Activated CD8-positive, alpha-beta T cell treated with anti-CD3 and anti-CD28 coated beads, Interleukin-2, amount 10 ng/mL, durations not matched to agents 7 days and 5 days (primary cell): ENCODE measurements around the gene EMSY. TPM values are rescaled to one million over a fixed set of nuclear protein-coding genes. Genes with fewer than 3 reads are reported as not detected.

Experiments
- ATAC-seq: fragments of 150-1000 bp; cut with Tn5 transposase; one replicate; pipeline ENCODE4 v1.10.0; 2021; ENCODE audit warnings: moderate library complexity
- CTCF ChIA-PET: fragments of 350-600 bp; sonication (Branson Sonifier 250); formaldehyde crosslinking; loops from one replicate; lab custom pipeline; 2021; ENCODE audit warnings: antibody characterized with exemption; lab: Charles Lee
- POLR2A ChIA-PET: fragments of 350-600 bp; sonication (Branson Sonifier 250); formaldehyde crosslinking; loops from one replicate; lab custom pipeline; 2021; ENCODE audit warnings: antibody characterized with exemption; lab: Charles Lee
- DNase-seq: peaks from one replicate; pipeline ENCODE4 v3.0.0-alpha.2; 2020
- H3K27ac Mint-ChIP-seq: one replicate; pipeline ENCODE4 v1.8.0; 2021; ENCODE audit warnings: mild to moderate bottlenecking, mixed read lengths
- H3K27me3 Mint-ChIP-seq: one replicate; pipeline ENCODE4 v1.8.0; 2021; ENCODE audit warnings: low read depth, mixed read lengths
- H3K36me3 Mint-ChIP-seq: one replicate; pipeline ENCODE4 v1.8.0; 2021; ENCODE audit warnings: low read depth, mixed read lengths
- H3K4me1 Mint-ChIP-seq: one replicate; pipeline ENCODE4 v1.8.0; 2021; ENCODE audit warnings: low read depth, mixed read lengths
- H3K4me3 Mint-ChIP-seq: one replicate; pipeline ENCODE4 v1.8.0; 2021; ENCODE audit warnings: mild to moderate bottlenecking, mixed read lengths
- H3K9me3 Mint-ChIP-seq: one replicate; pipeline ENCODE4 v1.8.0; 2022; ENCODE audit warnings: mixed read lengths; ENCODE audit not compliant: insufficient read depth
- total RNA-seq, 2 experiments: library from RNA; stranded (reverse); gene quantifications; one replicate each; pipeline ENCODE4 v1.2.3, GENCODE V29; 2021

EMSY gene
- total RNA-seq, 2 experiments from 2014 or later: 30.1 to 32.2 TPM

GRCh38 chr11:76601724-76602123 is 156.9 kb downstream of the EMSY start:
- no peak overlapping the region for H3K27ac Mint-ChIP-seq
- no peaks in the 10 kb centered on the region for H3K9me3 Mint-ChIP-seq
- ChIA-PET CTCF (no interaction called here), POLR2A (no interaction called here)
- no peak overlapping the region for H3K4me3 Mint-ChIP-seq
- peaks cover 30% of the 10 kb centered on the region for H3K4me1 Mint-ChIP-seq
- H3K36me3 Mint-ChIP-seq: no peaks in the 10 kb centered on the region
- H3K27me3 Mint-ChIP-seq: no peaks in the 10 kb centered on the region
- DNase-seq: no peak
- ATAC-seq: no peak

- Mint-ChIP-seq H3K4me1 (peaks cover 24% of the 10 kb centered on the region), H3K36me3 (no peaks in the 10 kb centered on the region), H3K9me3 (no peaks in the 10 kb centered on the region), H3K27ac (no peak overlapping the region), H3K27me3 (no peaks in the 10 kb centered on the region), H3K4me3 (no peak overlapping the region)
- peak; percentile 13 for DNase-seq
- ChIA-PET CTCF (no interaction called here), POLR2A (no interaction called here)
- ATAC-seq: no peak
Observed at GRCh38 chr11:76602431-76602861, 157.6 kb downstream of the EMSY start.

Other genes starting within 250 kb of the EMSY start
- gene WNT11, start 238.5 kb upstream of the EMSY start, total RNA-seq: under 1 TPM; 0.26 to 0.83 TPM
- gene THAP12, start 63.9 kb upstream of the EMSY start, total RNA-seq: 10 to 100 TPM; 50.8 to 53.1 TPM
- gene GVQW3, start 63.7 kb upstream of the EMSY start, total RNA-seq: 1 to 10 TPM; 3.5 to 4.0 TPM
- gene LRRC32, start 225.7 kb downstream of the EMSY start, total RNA-seq: under 1 TPM; 0.23 to 0.32 TPM